Hindlimb muscle (tissue), 1 donor: Measurements from ENCODE around the gene GIT2. TPM values are rescaled to one million over a fixed set of nuclear protein-coding genes. Genes with fewer than 3 reads are reported as not detected.
"Not testable (repeated sequence)": the region's sequence is repeated elsewhere in the genome, so short reads cannot be mapped to it uniquely, and the experiment has no call there.

Experiments
- DNase-seq: peaks from one replicate; pipeline ENCODE4 v3.0.0-alpha.2; 2013
- polyA plus RNA-seq: library from polyadenylated mRNA; unstranded; fragments of 120-200 nt; gene quantifications from one replicate; pipeline ENCODE4 v1.2.1, GENCODE V29; 2013; ENCODE audit not compliant: insufficient read length

GIT2 gene
- polyA plus RNA-seq, 1 donor, result 57.8 TPM

- no peak for DNase-seq
Observed at GRCh38 chr12:109944561-109945359, 51.4 kb downstream of the GIT2 start.

GRCh38 chr12:109943811-109944210 lies 52.4 kb downstream of the GIT2 start:
- DNase-seq, result no peak

- no peak for DNase-seq
Observed at GRCh38 chr12:109940339-109940923, 55.7 kb downstream of the GIT2 start.

GRCh38 chr12:109939504-109939903 lies 56.7 kb downstream of the GIT2 start:
- no peak for DNase-seq

GRCh38 chr12:109938947-109939346 lies 57.2 kb downstream of the GIT2 start:
- DNase-seq, result no peak

GRCh38 chr12:109937371-109937770 lies 58.8 kb downstream of the GIT2 start:
- DNase-seq, result no peak

GRCh38 chr12:109934026-109934425 lies 62.1 kb downstream of the GIT2 start:
- no peak for DNase-seq

- no peak for DNase-seq
Observed at GRCh38 chr12:109932878-109933503, 63.2 kb downstream of the GIT2 start.

- no peak for DNase-seq
Observed at GRCh38 chr12:109931143-109931542, 65.0 kb downstream of the GIT2 start.

GRCh38 chr12:109930028-109930800 lies 66.0 kb downstream of the GIT2 start:
- no peak for DNase-seq

- DNase-seq, result not testable (repeated sequence)
Observed at GRCh38 chr12:109929326-109929725, 66.8 kb downstream of the GIT2 start.

GRCh38 chr12:109928058-109928656 lies 68.0 kb downstream of the GIT2 start:
- DNase-seq, result no peak

- DNase-seq, result no peak
Observed at GRCh38 chr12:109927622-109928021, 68.5 kb downstream of the GIT2 start.

GRCh38 chr12:109926488-109927210 lies 69.5 kb downstream of the GIT2 start:
- DNase-seq, result no peak

GRCh38 chr12:109926016-109926415 lies 70.2 kb downstream of the GIT2 start:
- no peak for DNase-seq

GRCh38 chr12:109925185-109925840 lies 70.9 kb downstream of the GIT2 start:
- DNase-seq, result no peak

- DNase-seq, result no peak
Observed at GRCh38 chr12:109923481-109924245, 72.5 kb downstream of the GIT2 start.

GRCh38 chr12:109923038-109923437 lies 73.1 kb downstream of the GIT2 start:
- no peak for DNase-seq

- no peak for DNase-seq
Observed at GRCh38 chr12:109921982-109922381, 74.2 kb downstream of the GIT2 start.

- DNase-seq, result no peak
Observed at GRCh38 chr12:109920261-109920780, 75.8 kb downstream of the GIT2 start.
